GM13976 (cell line): ENCODE results near the gene DVL1.

Source experiments
- DNase-seq: peaks from one replicate; pipeline ENCODE4 v3.0.0; 2012; ENCODE audit warnings: low spot score
- in situ Hi-C: fragments of 300-500 bp; cut with MboI; formaldehyde crosslinking; loops from one replicate; pipeline ENCODE4 v1.12.0; 2022; ENCODE audit warnings: low sequenced_read_pairs, mixed read lengths, inconsistent platforms; ENCODE audit not compliant: unreplicated experiment
- TF ChIP-seq, protein P1 (sequence below): IDR thresholded peaks from 2 replicates; pipeline ENCODE4 v1.5.1; 2012; ENCODE audit warnings: borderline replicate concordance, mild to moderate bottlenecking; ENCODE audit not compliant: insufficient read depth; ENCODE audit errors: extremely low read depth, missing control alignments, control extremely low read depth

The DVL1 gene

DNA sequence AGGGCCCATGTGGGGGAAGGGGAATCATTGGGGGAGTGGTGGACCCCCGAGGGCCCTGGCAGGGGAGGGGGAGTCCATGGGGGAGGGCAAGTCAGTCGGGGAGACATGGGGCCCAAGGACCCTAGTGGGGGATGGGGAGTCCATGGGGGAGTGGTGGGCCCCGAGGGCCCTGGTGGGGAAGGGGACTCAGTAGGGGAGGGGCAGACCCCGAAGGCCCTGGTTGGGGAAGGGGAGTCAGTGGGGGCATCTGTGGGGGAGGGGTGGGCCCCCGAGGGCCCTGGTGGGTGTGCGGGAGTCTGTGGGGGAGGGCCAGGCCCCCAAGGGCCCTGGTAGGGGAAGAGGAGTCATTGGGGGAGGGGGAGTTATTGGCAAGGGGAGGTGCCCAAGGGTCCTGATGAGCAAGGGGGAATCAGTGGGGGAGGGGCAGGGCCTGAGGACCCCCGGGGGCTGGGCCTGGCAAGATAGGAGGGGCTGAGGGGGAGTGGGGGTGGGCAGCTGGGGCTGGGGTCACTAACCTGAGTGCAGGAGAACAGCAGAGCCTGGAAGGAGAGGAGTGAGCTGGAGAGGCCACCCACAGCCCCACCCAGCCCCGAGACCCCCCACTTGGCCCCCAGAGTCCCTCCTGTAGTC lies 7.1 kb upstream of the DVL1 start:
- in situ Hi-C loops: no loop called here
- TF ChIP-seq, protein P1, sequence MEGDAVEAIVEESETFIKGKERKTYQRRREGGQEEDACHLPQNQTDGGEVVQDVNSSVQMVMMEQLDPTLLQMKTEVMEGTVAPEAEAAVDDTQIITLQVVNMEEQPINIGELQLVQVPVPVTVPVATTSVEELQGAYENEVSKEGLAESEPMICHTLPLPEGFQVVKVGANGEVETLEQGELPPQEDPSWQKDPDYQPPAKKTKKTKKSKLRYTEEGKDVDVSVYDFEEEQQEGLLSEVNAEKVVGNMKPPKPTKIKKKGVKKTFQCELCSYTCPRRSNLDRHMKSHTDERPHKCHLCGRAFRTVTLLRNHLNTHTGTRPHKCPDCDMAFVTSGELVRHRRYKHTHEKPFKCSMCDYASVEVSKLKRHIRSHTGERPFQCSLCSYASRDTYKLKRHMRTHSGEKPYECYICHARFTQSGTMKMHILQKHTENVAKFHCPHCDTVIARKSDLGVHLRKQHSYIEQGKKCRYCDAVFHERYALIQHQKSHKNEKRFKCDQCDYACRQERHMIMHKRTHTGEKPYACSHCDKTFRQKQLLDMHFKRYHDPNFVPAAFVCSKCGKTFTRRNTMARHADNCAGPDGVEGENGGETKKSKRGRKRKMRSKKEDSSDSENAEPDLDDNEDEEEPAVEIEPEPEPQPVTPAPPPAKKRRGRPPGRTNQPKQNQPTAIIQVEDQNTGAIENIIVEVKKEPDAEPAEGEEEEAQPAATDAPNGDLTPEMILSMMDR: no peak
- DNase-seq: no peak

DNA sequence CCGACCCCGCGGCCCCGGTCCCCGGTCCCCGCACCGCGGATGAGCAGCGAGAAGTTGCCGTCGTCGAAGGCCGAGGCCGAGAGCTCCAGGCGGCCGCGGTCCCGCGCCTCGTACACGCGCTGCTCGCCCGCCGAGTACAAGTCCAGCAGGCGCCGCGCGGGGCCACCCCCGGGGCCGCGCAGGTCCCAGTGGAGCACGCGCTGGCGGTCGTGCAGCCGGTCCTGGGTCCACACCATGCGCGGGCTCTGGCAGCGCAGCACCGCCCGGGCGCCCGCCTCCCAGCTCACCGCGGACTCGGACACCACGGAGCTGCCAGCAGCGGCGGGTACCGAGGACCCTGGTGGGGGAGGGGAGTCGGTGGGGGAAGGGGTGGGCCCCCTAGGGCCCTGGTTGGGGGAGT lies 6.2 kb upstream of the DVL1 start:
- TF ChIP-seq, protein P1: no peak
- in situ Hi-C loops: no loop called here
- peak; percentile 67 for DNase-seq

DNA sequence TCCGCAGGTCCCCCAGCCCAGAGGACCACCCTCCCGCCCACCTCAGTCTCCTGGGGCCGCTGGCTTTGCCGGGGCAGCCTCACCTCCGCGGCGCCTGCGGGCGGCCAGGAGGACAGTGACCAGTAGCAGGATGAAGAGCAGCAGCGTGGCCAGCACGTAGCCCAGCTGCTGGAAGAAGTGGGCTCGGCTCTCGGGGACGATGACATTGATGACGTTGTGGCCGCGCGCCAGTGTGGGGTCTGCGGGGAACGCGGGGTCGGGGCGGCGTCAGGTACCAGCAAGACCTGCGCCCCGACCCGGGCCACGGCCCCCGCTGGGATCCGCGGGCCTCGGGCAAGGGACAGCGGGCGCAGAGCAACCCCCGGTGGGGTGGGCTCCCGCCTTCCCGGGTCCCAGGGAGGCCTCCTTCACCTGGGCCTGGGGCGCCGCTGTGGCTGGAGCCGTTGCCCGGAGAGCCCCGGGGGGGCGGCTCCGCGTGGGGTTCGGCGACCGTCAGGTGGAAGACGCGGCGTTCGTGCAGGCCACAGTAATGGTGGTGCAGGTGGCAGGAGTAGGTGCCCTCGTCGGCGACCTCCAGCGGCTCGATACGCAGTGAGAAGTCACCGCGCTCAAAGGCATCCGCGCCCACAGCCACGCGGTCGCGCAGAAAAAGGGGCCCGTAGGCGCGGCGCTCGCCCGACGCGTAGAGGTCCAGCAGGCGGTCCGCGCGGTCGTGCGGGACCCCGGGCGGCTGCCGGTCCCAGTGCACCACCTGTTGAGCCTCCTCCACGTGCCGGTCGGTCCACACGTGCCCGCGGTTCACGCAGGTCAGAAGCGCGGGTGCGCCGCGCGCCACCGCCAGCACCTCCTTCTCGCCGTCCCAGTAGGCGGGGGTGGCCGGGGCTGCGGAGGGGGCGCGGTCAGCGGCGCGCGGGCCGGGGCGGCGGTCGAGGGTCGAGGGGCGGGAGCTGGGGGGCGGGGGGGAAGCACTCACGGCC lies 5.3 kb upstream of the DVL1 start:
- in situ Hi-C loops: no loop called here
- TF ChIP-seq, protein P1: no peak
- DNase-seq: no peak

DNA sequence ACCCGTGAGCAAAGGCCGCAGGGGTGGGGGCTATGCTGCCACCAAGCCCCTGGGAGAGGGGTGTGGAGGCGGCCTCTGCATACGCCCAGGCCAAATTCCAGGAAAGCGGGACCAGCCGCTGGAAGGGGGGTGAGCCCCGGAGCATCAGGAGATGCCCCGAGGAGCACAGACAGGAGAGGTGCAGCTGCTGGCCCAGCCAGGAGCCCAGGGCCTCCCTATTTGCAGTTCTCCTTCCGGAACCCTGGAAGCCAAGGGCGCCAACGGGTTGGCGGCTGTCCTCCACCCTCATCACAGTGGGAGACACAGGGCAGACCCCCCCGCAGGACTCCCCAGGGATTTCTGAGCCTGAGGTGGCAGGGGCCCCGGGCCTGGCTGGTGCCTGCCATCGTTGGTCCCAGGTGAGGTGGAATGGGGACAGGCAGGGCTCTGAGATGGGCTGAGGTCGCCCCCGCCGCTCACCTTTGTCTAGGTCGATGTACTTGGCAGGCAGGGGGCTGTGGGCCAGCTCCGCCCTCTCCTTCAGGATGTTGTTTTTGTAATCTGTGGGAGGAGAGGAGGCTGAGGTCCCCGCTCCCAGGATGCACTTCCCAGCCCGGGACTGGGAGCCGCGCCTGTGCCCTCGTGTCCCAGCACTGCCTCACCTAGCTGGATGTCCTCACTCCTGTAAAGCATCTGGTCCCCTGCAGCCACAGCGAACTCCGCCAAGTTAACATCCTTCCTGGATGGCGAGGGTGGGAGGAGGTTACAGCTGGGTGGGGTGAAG lies 4.4 kb upstream of the DVL1 start:
- in situ Hi-C loops: no loop called here
- no peak for DNase-seq
- TF ChIP-seq, protein P1: no peak

DNA sequence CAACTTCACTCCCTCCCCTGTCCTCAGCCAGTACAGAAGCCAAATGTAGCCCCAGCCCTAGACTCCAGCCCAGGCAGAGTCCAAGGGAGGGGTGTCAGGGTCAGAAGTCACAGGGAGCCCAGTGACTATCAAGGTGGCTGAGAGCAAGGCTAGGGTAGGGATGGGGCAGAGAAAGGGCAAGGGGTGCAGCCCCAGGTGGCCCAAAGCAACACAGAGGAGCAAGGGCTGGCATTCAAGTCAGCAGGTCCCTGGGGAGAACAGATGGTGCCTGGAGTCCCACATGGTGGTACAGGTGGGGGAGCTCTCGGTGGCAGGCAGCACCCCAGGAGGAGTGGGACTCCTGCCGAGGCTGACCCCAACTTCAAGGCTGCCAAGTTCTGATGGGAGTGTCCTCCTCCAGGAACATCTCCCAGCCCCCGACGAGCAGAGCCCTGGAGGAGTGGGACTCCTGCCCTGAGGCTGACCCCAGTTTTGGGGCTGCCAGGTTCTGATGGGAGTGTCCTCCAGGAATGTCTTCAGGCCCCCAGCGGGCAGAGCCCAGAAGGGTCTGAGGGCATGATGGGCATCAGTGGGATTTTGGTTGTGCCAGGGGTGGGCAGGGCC lies 3.7 kb upstream of the DVL1 start:
- TF ChIP-seq, protein P1: no peak
- in situ Hi-C loops: no loop called here
- DNase-seq: no peak

DNA sequence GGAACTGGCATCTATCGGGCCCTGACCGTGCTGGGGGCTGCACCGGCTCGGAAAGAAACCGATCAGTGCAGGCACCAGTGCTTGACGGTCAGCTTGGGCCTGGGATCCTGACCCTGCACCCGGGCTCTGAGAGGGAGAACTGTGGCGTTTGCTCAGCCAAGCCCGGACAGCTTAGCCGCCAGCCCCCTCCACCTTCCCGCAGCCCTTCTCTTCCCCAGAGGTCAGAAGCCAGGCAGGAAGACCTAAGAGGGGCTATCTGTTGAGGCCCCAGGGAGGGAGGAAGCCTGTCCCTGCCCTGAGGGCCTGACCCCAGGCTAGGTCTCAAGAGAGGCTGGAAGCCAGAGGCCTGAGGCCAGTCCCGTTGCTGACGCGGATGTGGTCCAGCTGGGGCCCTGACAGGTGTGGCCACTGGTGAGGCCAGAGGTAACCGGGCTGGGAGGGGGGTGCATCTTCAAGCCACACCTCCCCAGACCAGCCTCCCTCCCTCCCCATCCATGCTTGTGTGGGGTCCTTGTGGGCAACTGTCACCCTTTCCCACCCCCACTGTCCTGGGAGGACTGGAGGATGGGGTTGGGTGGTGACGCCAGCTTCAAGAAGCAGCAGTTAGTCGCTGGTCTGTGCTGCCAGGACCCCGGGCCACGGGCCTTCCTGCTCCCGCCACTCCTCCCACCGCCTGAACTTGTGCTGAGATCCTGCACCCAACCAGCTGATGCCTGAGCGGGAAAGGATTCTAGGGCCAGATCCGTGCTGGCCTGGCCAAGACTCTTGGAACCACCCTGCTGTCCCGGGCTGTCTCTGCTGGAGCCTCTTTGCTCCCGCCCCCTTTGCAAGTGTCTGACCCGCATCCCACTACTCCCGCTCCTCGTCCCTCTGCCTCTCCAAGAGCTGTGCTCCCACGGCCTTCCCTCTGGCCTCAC lies 2.6 kb upstream of the DVL1 start:
- in situ Hi-C loops: no loop called here
- no peak for DNase-seq
- TF ChIP-seq, protein P1: no peak
